ENCODE results near the gene KIAA0586.
A peak's percentile ranks its signal among the peaks of the same experiment; 100 is the strongest.
"Not testable (repeated sequence)": the region's sequence is repeated elsewhere in the genome, so short reads cannot be mapped to it uniquely, and the experiment has no call there.

Gene KIAA0586

DNA sequence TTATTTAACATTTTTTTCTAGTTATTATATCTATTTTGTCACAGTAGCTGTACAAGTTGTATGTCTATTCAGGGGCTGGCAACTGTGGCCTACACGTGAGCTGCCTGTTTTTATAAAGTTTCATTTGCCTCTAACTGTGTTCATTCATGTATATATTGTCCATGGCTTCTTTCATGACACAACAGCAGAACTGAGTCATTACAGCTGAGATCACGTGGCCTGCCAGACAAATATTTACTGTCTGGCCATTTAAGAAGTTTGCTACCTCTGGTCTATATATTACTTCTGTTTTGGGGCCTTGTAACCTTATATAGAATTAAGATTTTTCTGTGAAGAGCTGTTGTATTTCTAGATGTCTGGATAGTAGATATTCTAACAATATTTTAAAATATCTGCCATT is 37.9 kb downstream of the KIAA0586 start:
- no peak for DNase-seq

DNA sequence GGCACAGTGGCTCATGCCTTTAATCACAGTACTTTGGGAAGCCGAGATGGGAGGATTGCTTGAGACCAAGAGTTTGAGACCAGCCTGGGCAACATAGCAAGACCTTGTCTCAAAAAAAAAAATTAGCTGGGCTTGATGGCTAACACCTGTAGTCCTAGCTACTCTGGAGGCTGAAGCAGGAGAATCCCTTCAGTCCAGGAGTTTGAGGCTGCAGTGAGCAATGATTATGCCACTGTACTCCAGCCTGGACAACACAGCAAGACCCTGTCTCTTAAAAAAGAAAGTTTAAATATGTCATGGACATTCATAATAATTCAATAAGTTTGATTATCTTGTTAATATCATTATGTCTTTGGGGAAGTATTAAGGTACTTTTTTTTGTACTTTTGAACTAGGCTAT is 38.9 kb downstream of the KIAA0586 start:
- DNase-seq = no peak

DNA sequence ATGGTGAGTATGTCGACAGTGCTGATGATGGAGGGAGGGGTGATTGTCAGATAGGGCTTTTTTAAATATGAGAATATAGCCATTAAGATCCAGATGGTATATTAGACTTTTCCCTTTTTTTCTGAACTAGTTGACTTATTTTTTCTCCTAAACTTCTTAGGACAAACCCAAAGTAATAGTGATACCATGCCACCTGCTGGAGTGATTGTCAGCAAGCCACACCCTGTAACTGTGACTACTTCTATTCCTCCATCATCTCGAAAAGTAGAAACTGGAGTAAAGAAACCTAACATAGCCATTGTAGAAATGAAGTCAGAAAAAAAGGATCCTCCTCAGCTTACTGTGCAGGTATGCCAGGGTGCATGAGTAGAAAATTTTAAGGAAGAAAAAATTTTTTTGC is 40.1 kb downstream of the KIAA0586 start:
- DNase-seq = no peak

DNA sequence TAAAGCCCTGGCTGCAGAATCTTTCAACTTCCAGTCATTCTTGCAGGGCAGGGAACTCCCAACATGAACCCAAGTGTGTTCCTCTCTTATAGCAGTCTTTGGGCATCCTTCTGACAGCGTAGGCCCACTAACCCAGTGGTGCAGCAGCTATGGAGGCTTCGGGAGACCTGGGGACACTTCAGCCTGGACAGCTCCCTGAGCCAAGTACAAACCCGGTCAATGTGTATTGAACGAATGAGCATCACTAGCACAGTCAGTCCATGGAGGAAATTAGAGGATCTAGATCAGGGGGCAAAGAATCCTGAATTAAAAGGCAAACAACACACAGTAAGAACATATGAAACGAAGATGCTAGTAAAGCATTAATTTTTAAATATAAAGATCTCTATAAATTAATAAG is 41.8 kb downstream of the KIAA0586 start:
- DNase-seq = no peak

DNA sequence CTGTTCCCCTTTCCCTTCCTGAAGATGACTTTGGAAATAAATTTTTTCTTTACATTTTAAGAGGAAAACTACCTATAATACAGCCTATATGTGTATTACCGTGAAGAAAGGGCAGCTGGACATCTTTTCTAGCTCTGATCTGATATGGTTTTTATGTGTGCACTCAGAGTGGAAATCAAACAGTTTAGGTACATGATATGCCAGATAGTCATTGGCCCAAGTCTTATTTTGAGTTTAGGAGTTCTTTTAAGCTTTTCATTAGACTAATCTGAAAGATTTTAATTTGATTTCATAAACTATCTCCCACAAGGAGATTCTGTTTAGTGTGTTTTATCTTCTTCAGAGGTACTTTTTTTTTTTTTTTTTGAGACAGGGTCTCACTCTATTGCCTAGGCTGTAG is 48.8 kb downstream of the KIAA0586 start:
- DNase-seq = no peak

DNA sequence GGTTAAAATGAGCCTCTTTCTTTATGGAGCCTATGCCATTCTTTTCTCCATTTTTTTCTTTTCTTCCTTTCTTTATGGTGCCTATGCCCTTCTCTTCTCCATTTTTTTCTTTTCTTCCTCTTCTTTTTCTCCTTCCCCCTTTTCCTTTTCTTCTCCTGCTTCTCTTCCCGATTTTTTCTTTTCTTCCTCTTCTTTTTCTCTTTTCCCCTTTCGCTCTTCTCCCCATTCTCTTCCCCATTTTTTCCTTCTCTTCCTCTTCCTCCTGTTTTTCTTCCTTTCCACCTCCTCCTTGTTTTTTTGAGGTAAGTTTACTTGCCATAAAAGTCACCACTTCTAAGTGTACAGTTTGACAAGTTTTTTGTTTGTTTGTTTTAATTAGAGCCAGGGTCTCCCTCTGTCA is 50.1 kb downstream of the KIAA0586 start:
- no peak for DNase-seq

DNA sequence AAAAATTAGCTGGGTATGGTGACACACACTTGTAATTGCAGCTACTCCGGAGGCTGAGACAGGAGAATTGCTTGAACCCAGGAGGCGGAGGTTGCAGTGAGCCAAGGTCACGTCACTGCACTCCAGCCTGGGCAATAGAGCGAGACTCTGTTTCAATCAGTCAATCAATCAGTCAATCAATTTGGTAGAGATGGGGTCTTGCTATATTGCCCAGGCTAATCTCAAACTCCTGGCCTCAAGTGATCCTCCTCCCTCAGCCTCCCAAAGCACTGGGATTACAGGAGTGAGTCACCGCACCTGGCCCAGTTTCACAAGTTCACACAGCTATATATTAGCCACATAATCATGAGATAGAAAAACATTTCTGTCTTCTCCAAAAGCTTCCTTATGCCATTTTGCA is 50.8 kb downstream of the KIAA0586 start:
- not testable (repeated sequence) for DNase-seq

DNA sequence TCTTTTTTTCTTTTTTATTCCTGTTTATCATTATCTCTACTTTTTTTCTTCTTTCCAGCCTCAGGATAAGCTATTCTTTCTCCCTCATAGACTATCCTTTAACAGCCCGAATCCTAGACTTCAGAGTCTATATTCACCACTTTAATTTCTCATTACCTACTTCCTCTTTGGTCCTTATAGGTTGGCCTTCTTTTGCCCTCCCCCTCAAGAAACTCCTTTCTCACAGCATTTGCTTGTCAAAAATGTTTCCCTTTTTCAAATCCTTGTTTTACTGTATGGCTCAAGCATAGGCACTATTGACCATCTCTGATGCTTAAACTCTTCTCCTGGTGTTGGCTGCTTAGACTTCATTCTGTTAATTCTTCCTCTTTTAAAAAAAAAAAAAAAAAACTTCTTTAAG is 52.5 kb downstream of the KIAA0586 start:
- DNase-seq = no peak

DNA sequence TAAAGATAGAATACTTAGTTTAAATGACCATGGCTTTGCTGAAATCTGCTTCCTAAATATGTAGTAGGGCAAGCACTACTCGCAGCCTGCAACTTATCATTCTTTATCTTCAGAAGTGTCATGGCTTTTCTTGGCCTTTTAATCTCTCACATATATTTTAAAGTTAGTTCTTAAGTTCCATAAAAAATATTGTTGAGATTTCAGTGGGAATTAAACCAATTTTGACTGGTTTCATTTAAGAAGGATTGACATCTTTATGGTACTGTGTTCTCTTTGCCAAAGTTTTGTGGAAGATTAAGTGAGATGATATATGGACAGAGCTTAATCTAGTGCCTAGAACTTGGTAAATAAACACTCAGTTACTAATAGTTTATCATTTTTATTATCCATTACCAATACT is 56.7 kb downstream of the KIAA0586 start:
- no peak for DNase-seq

DNA sequence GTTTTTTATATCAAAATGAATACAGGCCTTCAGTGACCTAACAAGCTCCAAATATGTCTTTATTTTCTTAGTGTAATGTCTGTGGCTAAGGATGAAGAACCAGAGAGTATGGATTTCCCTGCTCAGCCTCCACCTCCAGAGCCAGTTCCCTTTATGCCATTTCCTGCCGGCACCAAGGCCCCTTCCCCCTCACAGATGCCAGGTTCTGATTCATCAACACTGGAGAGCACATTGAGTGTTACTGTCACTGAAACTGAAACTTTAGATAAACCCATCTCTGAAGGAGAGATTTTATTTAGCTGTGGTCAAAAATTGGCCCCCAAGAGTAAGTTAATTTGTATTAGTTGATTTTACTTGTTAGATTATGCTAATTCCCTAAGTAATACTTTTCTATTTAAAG is 61.0 kb downstream of the KIAA0586 start:
- DNase-seq = no peak

DNA sequence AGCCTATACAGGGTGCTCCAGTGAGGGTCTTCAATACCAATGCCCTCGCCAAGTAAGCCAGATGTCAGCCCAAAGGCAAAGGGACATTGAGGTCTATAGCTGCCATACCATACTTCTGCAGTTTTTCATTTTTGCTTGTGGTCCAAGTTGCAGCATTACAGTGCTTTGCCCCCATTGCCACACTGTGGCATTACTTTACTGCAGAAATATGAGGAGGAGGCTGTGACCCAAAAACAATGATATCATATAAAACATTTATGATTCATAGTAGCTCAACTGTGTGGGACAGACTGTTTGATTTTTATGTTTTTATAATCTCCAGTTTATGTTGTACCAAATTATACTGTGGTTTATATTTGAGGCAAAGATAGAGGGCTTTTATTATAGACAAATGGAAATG is 64.1 kb downstream of the KIAA0586 start:
- no peak for DNase-seq

DNA sequence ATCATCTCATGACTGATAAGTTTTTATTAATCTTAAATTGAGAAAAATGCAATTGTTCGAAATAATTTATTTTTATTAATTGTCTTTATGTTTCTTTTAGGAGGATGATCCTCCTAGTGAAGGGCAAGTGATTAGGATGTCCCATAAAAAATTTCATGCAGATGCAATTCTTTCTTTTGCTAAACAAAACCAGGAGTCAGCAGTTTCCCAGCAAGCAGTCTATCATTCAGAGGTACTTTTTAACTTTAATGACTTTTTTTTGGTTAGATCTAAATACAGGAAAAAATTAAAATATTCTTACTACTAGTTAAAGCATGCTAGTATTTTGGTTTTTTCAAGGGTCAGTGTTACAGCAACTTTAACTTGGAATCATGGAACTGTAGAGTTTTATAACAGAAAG is 64.5 kb downstream of the KIAA0586 start:
- DNase-seq = no peak

DNA sequence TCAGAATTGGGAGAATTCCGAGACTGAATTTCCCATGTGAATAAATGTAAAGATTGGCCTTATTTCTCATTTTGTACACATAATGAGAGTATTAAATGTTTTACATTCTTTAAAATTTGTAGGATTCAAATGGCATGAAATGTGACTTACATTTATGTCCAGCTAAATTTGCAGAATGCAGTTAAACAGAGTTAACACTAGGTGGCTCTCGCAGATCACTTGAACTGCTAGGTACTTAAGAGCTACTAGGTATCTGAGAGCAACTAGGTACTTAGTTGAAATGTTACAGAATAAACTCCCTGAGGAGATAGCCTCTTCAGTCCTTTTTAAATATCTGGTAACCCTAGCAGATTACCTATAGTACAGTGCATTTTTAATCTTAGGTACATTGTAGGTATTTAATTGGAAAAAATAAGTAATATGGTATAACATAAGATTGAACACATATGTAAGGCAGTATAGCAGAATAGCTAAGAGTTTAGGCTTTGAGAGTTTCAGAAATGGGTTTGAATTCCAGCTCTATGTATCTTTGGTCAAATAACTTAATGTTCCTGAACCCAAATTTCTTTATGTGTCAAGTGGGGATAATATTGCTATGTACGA is 73.8 kb downstream of the KIAA0586 start:
- peak; percentile 31 for DNase-seq

DNA sequence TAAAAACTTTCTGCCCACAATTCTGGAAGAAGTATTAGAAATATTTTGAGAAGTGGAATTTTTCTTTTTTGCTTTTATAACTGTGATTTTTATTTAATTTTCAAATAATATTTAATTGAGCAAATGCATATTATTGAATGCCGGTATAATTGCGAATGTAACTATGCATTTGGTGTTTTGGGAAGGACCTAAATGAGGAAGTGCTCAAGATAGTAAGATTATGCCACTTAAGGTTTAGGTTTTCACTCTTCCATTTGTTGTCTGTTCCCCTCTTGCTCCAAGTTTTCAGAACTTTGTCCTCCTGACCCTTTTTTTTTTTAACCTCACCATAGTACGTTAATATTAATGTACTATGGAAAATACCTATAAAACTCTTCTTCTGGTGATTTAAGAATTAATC is 85.8 kb downstream of the KIAA0586 start:
- no peak for DNase-seq

DNA sequence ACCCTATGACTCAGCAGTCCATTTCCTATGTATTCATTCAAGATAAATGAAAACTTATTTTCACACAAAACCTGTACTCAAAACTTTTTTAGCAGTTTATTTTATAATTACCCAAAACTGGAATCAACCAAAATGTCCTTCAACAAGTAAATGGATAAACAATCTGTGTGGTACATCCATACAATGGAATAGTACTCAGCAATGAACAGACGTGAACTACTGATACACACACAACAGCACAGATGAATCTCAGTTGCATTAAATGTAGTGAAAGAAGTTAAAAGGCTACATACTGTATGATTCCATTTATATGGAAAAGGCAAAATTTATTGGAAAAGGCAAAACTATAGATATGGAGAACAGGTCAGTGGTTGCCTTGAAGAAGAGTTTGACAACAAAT is 90.1 kb downstream of the KIAA0586 start:
- no peak for DNase-seq

DNA sequence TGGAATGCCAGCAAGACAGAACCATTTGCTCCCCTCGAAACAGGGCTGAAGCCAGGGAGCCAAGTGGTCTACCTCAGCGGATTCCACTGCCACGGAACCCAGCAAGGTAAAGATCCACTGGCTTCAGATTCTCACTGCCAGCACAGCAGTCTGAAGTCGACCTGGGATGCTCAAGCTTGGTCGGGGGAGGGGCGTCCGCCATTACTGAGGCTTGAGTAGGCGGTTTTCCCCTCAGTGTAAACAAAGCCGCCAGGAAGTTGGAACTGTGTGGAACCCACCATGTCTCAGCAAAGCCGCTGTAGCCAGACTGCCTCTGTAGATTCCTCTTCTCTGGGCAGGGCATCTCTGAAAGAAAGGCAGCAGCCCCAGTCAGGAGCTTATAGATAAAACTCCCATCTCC is 98.2 kb downstream of the KIAA0586 start:
- DNase-seq = not testable (repeated sequence)

DNA sequence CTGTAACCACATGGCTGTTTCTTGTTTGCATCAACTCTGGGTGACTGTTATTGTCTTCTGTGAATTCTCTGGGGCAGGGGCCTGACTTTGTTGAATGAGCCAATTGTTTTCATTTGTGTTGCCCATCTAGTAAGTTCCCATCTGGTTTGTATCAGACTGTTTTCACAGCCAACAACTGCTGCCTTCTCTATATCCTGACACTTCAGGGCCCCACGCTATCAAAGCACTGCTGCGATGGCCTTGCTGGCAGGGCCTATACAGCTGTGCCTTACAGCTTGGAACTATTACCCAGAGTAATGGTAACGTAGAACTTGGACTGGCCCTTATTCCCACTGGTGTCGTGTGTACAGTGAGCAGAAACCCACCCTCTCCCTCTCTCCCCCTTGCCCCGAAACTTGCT is 105.9 kb downstream of the KIAA0586 start:
- peak; percentile 38 for DNase-seq

DNA sequence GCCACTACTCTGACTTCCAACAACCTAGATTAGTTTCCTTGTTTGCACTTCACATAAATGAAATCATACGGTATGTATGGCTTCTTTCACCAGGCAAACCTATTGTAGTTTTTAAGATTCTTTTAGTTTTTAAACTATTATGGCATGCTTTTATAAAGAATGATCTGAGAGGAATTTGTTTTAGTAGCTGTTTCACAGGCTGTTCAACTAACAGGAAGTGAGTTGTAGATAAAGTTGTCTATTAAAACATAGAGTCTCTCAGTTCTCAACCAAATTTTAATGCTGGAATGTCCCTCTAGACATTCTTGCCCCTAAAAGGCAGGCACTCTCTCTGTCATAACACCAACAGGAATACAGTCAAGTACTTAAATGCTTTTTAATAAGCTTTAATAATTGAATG is 107.5 kb downstream of the KIAA0586 start:
- DNase-seq = no peak

DNA sequence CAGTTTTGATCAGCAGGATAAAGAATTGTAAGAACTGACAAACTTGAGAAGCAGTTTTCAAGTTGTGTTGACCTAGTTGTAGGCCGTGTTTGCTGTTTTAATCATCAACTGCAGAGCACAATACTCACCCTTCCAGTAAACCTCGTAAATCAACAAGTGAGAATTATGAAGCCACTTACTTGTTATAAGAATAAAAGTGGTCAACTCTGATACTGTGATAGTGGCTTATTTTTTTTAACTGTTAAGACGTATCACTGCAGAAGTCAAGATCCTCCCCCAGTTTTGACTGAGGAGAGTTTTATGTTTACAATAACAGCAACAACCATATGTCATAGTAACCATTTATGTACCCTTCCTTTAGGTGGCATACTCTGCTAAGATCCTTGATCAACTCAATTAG is 109.5 kb downstream of the KIAA0586 start:
- DNase-seq = no peak

DNA sequence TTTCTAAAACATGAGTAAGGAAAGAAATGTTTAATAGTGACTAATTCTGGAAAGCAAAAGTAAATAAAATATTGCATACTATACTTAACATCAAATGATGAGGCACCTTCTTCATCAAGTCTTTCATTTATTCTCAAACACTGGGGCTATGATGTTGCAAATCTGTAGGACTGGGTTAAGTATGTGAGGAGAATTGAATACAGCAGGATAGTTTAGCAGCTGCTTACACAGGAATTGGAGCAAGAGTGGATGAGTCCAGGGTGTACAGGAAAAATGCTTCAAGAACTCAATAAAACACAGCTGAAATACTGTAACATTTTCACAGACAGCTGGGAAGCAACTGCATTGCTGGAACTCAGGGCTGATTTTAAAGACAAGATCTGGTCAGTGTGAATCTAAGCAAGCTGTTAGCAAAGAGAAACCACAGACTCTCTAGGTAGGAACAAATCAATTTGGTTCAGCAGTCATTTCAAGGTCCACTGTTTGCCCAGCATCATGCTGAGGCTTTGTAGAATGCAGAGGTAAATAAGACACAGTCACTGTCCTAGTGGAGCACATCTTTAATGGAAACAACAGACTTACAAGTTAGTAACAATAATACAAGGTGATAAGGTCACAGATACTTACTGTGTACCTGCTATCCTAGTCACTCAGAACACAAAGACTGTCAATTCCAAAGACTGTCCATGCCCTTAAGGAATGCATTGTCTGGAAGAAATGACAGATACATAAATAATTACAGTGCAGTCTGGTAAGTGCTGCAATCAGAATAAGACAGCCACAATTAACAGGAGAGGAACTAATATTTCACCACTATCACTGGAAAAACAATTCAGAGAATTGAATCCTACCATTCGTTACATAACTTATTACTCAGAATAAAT is 113.5 kb downstream of the KIAA0586 start:
- DNase-seq = no peak

DNA sequence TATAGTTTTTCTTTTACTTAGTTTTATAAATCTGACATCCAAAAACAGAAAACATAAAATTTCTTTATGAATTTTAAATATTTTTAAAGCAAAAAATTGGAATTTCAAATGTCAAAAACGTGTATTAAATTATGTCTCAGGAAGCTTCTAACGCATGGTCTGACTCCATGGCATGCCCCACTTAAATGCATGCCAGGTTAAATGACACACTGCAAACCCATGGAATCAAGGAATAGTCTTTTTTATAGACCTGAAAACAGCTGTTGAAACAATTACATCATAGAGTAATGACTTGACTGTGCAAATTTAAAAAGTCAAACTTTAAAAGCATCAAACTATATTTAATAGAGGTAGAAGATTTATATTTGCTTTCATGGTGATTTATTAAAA is 114.1 kb downstream of the KIAA0586 start:
- no peak for DNase-seq

DNA sequence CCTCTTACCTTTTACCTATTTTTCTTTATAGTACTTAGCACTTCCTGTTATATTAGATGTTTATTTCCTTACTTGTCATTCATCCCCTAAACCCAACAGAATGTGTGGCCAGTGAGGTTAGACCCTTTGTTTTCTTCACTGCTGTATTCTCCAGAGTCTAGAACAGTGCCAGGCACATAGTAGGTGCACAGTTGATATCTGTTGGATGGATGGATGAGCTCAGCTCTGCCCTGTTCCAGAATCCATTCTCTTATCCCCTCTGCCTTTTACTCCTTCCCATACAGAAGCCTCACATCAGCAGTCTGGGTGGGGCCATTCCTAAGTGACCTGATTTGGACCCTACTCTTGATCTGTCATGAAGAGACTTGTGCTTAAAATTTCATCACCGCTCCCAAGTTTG is 115.7 kb downstream of the KIAA0586 start:
- DNase-seq = no peak

DNA sequence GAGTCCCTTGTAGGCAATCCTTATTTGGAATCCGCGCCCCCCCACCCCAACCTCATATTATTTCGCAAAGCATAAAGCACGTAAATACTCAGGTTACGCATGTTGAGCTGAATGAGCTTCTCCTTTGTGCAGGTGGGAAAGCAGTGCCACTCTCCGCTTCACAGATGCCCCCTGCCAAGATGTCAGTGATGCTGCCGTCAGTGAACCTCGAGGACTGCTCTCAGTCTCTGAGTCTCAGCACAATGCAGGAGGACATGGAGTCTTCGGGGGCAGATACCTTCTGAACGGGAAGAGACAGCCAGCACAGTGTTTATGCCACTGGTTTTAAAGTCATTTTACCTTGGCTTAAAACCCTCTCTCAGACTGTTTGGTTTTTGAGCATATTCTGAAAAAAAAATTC is 120.1 kb downstream of the KIAA0586 start:
- no peak for DNase-seq

DNA sequence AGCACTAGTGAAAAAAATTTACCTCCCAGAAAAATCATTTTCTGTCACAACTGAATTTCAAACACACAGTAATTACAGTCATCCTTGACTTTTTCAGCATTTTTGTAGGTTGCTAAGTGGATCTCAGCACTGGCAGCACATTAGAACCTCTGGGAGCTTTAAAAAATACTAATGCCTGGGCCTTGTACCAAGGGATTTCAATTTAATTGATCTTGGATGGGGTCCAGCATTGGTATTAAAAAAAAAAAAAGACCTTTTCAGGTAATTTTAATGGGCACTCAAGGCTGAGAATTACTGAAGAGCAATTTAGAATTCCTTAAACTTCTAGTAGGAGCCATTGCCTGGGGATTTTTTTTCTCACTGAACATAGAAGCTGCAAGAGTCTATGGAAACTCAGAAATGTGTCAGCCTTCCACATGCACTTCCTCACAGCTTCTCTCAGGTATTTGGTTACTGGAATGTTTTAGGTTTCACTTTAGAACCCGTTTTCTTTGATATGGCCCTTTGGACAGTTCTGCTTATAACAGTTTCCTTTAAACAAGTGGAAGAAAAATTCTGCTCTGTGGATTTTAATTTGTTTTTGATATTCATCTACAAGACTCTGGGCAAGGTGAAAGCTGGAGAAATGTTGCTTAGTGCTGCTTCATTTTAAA is 121.7 kb downstream of the KIAA0586 start:
- no peak for DNase-seq
